Measurements from ENCODE around the gene GLIPR2. TPM values are rescaled to one million over a fixed set of nuclear protein-coding genes. Genes with fewer than 3 reads are reported as not detected.
A peak's percentile ranks its signal among the peaks of the same experiment; 100 is the strongest.
"Not testable (repeated sequence)": the region's sequence is repeated elsewhere in the genome, so short reads cannot be mapped to it uniquely, and the experiment has no call there.

The GLIPR2 gene, protein sequence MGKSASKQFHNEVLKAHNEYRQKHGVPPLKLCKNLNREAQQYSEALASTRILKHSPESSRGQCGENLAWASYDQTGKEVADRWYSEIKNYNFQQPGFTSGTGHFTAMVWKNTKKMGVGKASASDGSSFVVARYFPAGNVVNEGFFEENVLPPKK
- polyA plus RNA-seq = 8.0 and 16.1 TPM in 2 replicates
- 4.6 and 5.6 TPM in 2 replicates for polyA minus RNA-seq

DNA sequence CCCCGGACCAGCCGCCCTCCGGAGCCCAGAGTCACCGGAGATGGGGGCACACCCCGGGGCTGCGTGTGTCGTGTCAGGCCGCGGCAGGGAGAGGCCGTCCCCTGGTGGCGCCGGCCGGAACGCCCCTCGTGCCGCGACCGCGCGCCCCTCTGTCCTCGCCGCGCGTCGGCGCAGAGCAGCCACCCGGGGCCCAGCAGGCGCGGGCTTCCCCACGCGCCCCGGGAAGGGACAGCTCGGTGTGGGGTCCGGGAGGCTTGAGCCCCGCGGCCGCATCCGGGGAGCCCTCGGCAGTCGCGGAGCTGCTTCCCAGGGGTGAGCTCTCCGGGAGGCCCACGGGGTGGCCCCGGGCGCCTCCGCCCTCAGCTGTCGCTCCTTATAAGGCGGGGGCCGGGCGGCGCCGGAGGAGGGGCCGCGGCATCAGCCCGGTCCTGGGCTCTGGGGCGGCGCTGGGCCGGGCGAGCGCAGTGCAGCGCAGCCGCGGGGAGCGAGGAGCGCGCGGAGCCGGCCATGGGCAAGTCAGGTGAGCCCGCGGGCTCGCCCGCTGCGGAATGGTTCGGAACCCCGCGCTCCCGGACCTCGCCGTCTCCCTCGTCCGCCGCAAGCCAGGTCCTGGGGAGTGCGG is at the start of gene GLIPR2:
Gene GLIPR2, plus strand, starts transcription at position 462 of the 622 bp plus-strand sequence. Its CDS starts 46 bp downstream, at position 508.
- H3K4me2 ChIP-seq (ENCODE audit: low read length) = peak within 1 kb of the TSS; percentile 31
- H3K27me3 ChIP-seq (ENCODE audit: insufficient read depth, low read depth, low read length) = peaks cover 33% of the 10 kb centered on the region
- no peak for TF ChIP-seq EZH2 (IDR thresholded peaks at IDR 0.05; ENCODE audit: borderline replicate concordance, insufficient read depth, low read length, poor library complexity, severe bottlenecking)
- peak; percentile 44 for TF ChIP-seq MXI1 (conservative IDR thresholded peaks at IDR 0.05; ENCODE audit: poor library complexity, severe bottlenecking)
- TF ChIP-seq POLR2AphosphoS5 (IDR thresholded peaks at IDR 0.05) = peak; percentile 9
- TF ChIP-seq, protein P1, sequence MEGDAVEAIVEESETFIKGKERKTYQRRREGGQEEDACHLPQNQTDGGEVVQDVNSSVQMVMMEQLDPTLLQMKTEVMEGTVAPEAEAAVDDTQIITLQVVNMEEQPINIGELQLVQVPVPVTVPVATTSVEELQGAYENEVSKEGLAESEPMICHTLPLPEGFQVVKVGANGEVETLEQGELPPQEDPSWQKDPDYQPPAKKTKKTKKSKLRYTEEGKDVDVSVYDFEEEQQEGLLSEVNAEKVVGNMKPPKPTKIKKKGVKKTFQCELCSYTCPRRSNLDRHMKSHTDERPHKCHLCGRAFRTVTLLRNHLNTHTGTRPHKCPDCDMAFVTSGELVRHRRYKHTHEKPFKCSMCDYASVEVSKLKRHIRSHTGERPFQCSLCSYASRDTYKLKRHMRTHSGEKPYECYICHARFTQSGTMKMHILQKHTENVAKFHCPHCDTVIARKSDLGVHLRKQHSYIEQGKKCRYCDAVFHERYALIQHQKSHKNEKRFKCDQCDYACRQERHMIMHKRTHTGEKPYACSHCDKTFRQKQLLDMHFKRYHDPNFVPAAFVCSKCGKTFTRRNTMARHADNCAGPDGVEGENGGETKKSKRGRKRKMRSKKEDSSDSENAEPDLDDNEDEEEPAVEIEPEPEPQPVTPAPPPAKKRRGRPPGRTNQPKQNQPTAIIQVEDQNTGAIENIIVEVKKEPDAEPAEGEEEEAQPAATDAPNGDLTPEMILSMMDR (IDR thresholded peaks at IDR 0.05; ENCODE audit: poor library complexity, severe bottlenecking) = peak; percentile 66
- TF ChIP-seq EP300 (conservative IDR thresholded peaks at IDR 0.05; ENCODE audit: poor library complexity, severe bottlenecking) = peak; percentile 35
- peak; percentile 33 for TF ChIP-seq SMC3 (conservative IDR thresholded peaks at IDR 0.05; ENCODE audit: poor library complexity)
- no peak for TF ChIP-seq RAD21 (conservative IDR thresholded peaks at IDR 0.05)
- TF ChIP-seq, protein P2, sequence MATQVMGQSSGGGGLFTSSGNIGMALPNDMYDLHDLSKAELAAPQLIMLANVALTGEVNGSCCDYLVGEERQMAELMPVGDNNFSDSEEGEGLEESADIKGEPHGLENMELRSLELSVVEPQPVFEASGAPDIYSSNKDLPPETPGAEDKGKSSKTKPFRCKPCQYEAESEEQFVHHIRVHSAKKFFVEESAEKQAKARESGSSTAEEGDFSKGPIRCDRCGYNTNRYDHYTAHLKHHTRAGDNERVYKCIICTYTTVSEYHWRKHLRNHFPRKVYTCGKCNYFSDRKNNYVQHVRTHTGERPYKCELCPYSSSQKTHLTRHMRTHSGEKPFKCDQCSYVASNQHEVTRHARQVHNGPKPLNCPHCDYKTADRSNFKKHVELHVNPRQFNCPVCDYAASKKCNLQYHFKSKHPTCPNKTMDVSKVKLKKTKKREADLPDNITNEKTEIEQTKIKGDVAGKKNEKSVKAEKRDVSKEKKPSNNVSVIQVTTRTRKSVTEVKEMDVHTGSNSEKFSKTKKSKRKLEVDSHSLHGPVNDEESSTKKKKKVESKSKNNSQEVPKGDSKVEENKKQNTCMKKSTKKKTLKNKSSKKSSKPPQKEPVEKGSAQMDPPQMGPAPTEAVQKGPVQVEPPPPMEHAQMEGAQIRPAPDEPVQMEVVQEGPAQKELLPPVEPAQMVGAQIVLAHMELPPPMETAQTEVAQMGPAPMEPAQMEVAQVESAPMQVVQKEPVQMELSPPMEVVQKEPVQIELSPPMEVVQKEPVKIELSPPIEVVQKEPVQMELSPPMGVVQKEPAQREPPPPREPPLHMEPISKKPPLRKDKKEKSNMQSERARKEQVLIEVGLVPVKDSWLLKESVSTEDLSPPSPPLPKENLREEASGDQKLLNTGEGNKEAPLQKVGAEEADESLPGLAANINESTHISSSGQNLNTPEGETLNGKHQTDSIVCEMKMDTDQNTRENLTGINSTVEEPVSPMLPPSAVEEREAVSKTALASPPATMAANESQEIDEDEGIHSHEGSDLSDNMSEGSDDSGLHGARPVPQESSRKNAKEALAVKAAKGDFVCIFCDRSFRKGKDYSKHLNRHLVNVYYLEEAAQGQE (IDR thresholded peaks at IDR 0.05; ENCODE audit: borderline replicate concordance) = no peak
- no peak for TF ChIP-seq TAF1 (IDR thresholded peaks at IDR 0.05; ENCODE audit: low read depth)
- peak within 1 kb of the TSS; percentile 69 for H3K9ac ChIP-seq (ENCODE audit: low read length)
- H3K36me3 ChIP-seq (ENCODE audit: insufficient read depth, low read length) = no peaks in the 10 kb centered on the region
- H4K20me1 ChIP-seq (ENCODE audit: insufficient read depth) = no peaks in the 10 kb centered on the region
- H3K79me2 ChIP-seq (replicated peaks; ENCODE audit: insufficient read depth, low read length) = no peaks in the 10 kb centered on the region
- peak within 1 kb of the TSS; percentile 73 for H3K4me3 ChIP-seq (ENCODE audit: low read length)
- no peak within 1 kb of the TSS for H2AFZ ChIP-seq (ENCODE audit: low read depth, low read length)
- H3K9me2 ChIP-seq (ENCODE audit: insufficient read depth, low read length) = no peaks in the 10 kb centered on the region
- no peaks in the 10 kb centered on the region for H3F3A ChIP-seq (ENCODE audit: insufficient read depth, low read length, poor library complexity, severe bottlenecking)
- no peaks in the 10 kb centered on the region for H3K9me3 ChIP-seq (ENCODE audit: low read length)
- H3K27ac ChIP-seq (ENCODE audit: low read length) = no peak within 1 kb of the TSS

DNA sequence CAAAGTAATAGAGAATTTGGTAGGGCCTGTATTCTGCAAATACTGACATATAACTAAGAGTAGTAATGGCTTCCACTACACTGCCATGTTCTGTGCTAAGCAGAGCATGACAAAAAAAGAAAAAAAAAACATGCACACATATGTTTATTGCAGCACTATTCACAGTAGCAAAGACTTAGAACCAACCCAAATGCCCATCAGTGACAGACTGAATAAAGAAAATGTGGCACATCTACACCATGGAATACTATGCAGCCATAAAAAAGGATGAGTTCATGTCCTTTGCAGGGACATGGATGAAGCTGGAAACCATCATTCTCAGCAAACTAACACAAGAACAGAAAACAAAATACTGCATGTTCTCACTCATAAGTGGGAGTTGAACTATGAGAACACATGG is 49.5 kb upstream of the GLIPR2 start:
- not testable (repeated sequence) for H3K9me3 ChIP-seq (ENCODE audit: low read length); H3K79me2 ChIP-seq (replicated peaks; ENCODE audit: insufficient read depth, low read length); H3F3A ChIP-seq (ENCODE audit: insufficient read depth, low read length, poor library complexity, severe bottlenecking); H3K4me2 ChIP-seq (ENCODE audit: low read length); H3K27me3 ChIP-seq (ENCODE audit: insufficient read depth, low read depth, low read length); H3K9me2 ChIP-seq (ENCODE audit: insufficient read depth, low read length); H4K20me1 ChIP-seq (ENCODE audit: insufficient read depth); H3K27ac ChIP-seq (ENCODE audit: low read length); H3K9ac ChIP-seq (ENCODE audit: low read length); H3K36me3 ChIP-seq (ENCODE audit: insufficient read depth, low read length); H2AFZ ChIP-seq (ENCODE audit: low read depth, low read length); H3K4me3 ChIP-seq (ENCODE audit: low read length)

Data from neural cell (in vitro differentiated cells).